Measurements from ENCODE around the gene CAPN1. TPM values are rescaled to one million over a fixed set of nuclear protein-coding genes. Genes with fewer than 3 reads are reported as not detected.
"Not testable (repeated sequence)": the region's sequence is repeated elsewhere in the genome, so short reads cannot be mapped to it uniquely, and the experiment has no call there.

CAPN1 gene
- total RNA-seq, 3 donors from 2014 or later, result 65.5 to 86.2 (median 81.9) TPM

DNA sequence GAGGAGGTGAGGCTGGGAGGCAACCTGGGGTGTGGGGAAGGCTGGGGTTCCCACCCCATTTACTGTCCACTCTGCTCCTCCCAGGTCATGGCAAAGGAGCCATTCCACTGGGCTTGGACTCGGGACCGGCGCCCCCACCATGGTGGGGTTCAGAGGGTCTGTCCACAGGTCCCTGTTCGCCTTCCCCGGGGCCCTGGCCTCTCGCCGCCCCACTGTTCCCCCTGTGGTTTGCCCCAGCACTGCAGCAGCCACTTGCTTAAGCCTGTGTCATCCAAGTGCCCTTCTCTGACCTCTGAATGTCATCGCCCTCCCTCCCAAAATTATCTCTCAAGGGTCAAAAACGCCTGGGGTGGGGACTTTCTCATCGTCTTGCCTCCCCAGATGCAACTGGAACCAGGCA, 9.1 kb upstream of the CAPN1 start:
- DNase-seq, result no peak
- peaks cover 6% of the 10 kb centered on the region for H3K4me1 Mint-ChIP-seq (ENCODE audit: low read depth)
- H3K4me3 Mint-ChIP-seq, result no peak overlapping the region
- ATAC-seq, result no peak
- H3K36me3 Mint-ChIP-seq (ENCODE audit: insufficient read depth), result no peaks in the 10 kb centered on the region
- H3K9me3 Mint-ChIP-seq, result no peaks in the 10 kb centered on the region
- H3K27me3 Mint-ChIP-seq (ENCODE audit: low read depth), result no peaks in the 10 kb centered on the region

DNA sequence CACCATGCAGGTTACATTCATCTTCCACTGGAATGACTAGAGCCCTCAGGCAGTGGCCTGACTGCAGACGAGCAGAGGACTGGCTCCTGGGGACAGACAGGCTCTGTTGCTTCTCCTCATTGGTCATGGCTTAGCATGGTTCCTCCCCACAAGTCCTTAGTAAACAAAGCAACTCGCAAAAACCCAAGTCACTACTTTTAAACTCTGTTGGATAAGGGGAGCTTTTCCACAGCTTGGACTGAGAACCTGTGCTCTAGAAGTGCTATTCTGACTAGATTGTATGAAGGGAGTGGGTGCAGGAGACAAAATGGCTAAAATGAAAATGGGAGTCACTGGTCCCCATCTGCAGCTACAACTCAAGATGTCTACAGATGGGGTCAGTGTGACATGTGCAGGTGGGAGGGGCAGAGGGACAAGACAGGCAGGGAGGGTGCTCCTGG, 7.1 kb upstream of the CAPN1 start:
- not testable (repeated sequence) for H3K9me3 Mint-ChIP-seq; ATAC-seq; H3K4me3 Mint-ChIP-seq; DNase-seq; H3K27me3 Mint-ChIP-seq (ENCODE audit: low read depth); H3K36me3 Mint-ChIP-seq (ENCODE audit: insufficient read depth); H3K4me1 Mint-ChIP-seq (ENCODE audit: low read depth)

DNA sequence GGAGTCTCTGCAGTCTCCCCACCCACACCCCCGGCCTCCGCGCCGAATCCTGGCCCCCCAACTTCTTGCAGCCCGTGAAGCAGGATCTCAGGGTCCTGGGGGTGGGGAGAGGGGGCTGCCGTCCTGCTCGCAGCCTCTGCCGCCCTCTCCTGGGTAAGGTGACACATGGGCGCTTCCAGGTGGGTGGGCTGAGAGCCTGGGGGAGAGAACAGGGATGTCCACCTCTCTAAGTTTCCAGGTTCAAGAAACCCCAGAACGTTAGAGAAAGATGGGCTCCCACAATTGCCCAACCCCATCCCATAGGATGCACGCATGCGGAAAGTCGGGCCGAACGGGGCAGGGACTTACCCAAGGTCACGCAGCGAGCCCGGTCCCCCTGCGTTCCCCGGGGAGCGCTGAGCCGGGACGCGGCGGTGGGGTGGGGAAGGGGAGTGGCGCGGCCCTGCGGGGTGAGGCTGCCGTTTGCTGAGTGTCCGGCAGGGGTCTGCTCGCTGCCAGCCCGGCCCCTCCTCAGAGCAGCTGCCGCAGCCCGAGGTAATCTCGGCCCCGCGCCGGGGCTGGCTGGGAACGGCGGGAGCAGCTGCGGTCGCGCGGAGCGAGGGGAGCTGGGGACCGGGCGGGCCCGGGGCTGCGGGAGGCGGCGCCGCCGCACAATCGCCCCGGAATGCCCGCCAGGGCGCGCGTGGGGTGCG, 705 bp upstream of the CAPN1 start:
- peak; percentile 41 for DNase-seq
- Mint-ChIP-seq H3K27me3 (ENCODE audit: low read depth) (no peaks in the 10 kb centered on the region), H3K36me3 (ENCODE audit: insufficient read depth) (peaks cover 2% of the 10 kb centered on the region), H3K4me3 (peak overlapping the region; percentile 85), H3K9me3 (no peaks in the 10 kb centered on the region), H3K4me1 (ENCODE audit: low read depth) (peaks cover 17% of the 10 kb centered on the region)
- ATAC-seq, result peak; percentile 82

DNA sequence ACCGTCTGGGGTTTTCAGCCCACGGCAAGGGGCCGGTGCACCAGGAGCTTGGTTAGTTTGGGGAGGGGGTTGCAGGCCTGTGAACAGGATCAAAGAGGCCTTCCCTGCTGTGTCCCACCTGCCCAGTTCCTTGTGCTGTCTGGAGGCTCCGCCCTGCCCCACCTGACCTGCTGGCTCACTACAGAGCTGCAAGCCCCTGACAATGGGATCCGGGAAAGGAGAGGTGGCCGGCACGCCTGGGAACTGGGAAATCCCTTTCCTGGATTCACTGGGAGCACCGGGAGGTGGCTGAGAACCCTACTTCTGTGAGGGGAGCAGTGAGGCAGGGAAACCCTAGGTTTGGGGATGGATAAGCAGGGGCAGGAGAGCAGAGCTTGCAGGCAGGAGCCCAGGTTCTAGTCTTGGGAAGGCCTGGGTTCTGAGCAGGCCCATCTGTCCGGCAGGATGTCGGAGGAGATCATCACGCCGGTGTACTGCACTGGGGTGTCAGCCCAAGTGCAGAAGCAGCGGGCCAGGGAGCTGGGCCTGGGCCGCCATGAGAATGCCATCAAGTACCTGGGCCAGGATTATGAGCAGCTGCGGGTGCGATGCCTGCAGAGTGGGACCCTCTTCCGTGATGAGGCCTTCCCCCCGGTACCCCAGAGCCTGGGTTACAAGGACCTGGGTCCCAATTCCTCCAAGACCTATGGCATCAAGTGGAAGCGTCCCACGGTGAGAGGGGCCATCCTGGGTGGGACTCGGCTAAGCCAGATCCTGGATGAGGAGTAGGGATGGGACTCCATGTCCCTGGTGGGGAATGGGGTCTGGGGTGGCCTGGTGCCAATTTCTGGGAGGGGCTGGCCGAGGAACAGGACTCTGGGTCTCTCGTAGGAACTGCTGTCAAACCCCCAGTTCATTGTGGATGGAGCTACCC, 786 bp downstream of the CAPN1 start:
- ATAC-seq (peak in 1 of 2 donors; percentile 5), DNase-seq (no peak)
- H3K9me3 Mint-ChIP-seq, result no peaks in the 10 kb centered on the region
- no peaks in the 10 kb centered on the region for H3K27me3 Mint-ChIP-seq (ENCODE audit: low read depth)
- H3K4me3 Mint-ChIP-seq, result peak overlapping the region; percentile 88
- peaks cover 17% of the 10 kb centered on the region for H3K4me1 Mint-ChIP-seq (ENCODE audit: low read depth)
- peaks cover 11% of the 10 kb centered on the region for H3K36me3 Mint-ChIP-seq (ENCODE audit: insufficient read depth)

- Mint-ChIP-seq H3K27me3 (ENCODE audit: low read depth) (no peaks in the 10 kb centered on the region), H3K4me1 (ENCODE audit: low read depth) (peaks cover 17% of the 10 kb centered on the region), H3K4me3 (peak overlapping the region; percentile 88), H3K9me3 (no peaks in the 10 kb centered on the region), H3K36me3 (ENCODE audit: insufficient read depth) (peaks cover 8% of the 10 kb centered on the region)
- no peak for DNase-seq
- no peak for ATAC-seq
Observed at GRCh38 chr11:65183201-65183891, 1.6 kb downstream of the CAPN1 start.

DNA sequence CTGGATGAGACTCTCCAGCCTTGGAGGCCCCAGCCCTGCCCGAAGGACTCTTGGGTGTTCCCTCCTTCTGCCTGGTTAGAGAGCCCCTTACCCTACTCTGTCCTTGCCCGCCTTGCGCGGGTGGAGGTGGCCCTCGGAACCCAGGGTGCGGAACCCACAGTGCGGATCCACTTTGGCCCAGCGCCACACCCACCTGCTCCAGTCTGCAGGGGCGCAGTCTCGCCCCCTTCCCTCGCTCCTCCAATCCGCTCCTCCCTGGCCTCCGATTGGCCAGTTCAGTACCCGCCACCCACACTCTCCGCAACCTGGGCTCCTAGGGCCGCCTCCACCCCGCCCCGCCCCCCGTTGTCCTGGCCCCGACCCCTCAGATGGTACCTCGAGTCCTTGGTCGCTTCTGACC, 2.4 kb downstream of the CAPN1 start:
- no peak for DNase-seq
- peaks cover 8% of the 10 kb centered on the region for H3K36me3 Mint-ChIP-seq (ENCODE audit: insufficient read depth)
- no peak for ATAC-seq
- no peaks in the 10 kb centered on the region for H3K27me3 Mint-ChIP-seq (ENCODE audit: low read depth)
- H3K4me3 Mint-ChIP-seq, result no peak overlapping the region
- no peaks in the 10 kb centered on the region for H3K9me3 Mint-ChIP-seq
- peaks cover 17% of the 10 kb centered on the region for H3K4me1 Mint-ChIP-seq (ENCODE audit: low read depth)

DNA sequence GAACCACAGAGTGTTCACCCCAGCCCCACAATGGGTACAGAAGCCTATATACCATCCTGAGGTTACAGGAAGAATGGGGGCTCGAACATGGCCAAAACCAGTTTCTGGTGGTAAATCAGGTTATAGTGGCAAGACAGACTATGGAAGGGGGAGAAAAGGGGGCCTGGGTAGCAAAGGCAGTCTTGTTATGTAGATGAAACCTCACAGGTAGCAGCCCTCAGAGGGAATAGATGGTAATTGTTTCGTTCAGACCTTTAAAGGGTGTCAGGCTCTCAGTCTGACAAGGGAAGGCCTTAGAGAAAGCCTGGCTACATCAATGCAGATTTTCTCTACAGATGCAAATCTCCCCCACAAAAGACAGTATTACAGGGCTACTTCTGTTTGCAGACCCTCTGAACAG, 3.4 kb downstream of the CAPN1 start:
- no peak for DNase-seq
- Mint-ChIP-seq H3K9me3 (no peaks in the 10 kb centered on the region), H3K4me3 (no peak overlapping the region), H3K4me1 (ENCODE audit: low read depth) (peaks cover 17% of the 10 kb centered on the region), H3K27me3 (ENCODE audit: low read depth) (no peaks in the 10 kb centered on the region), H3K36me3 (ENCODE audit: insufficient read depth) (peaks cover 18% of the 10 kb centered on the region)
- no peak for ATAC-seq

- peaks cover 17% of the 10 kb centered on the region for H3K4me1 Mint-ChIP-seq (ENCODE audit: low read depth)
- DNase-seq, result no peak
- peaks cover 23% of the 10 kb centered on the region for H3K36me3 Mint-ChIP-seq (ENCODE audit: insufficient read depth)
- no peak overlapping the region for H3K4me3 Mint-ChIP-seq
- ATAC-seq, result no peak
- no peaks in the 10 kb centered on the region for H3K9me3 Mint-ChIP-seq
- no peaks in the 10 kb centered on the region for H3K27me3 Mint-ChIP-seq (ENCODE audit: low read depth)
Observed at GRCh38 chr11:65185869-65186341, 4.2 kb downstream of the CAPN1 start.

DNA sequence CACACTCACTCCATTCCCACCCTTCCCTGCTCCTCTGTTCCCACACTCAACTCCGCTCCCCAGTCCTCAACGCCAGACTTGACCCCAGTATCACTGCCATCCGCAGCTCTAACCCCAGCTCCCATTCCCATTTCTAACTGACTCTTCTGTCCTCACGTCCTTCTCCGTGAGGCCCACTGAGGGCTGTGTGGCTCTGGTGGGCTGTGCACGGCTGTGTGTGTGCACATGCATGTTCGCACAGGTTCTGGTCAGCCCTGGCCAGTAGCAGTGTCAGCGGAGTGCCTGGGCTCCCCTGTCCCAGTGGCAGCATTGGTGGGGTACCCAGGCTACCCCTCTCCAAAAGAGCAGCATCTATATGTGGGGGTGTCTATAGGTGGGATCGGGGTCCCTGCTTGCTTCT, 5.0 kb downstream of the CAPN1 start:
- peaks cover 23% of the 10 kb centered on the region for H3K36me3 Mint-ChIP-seq (ENCODE audit: insufficient read depth)
- peaks cover 17% of the 10 kb centered on the region for H3K4me1 Mint-ChIP-seq (ENCODE audit: low read depth)
- H3K27me3 Mint-ChIP-seq (ENCODE audit: low read depth), result no peaks in the 10 kb centered on the region
- H3K9me3 Mint-ChIP-seq, result no peaks in the 10 kb centered on the region
- no peak overlapping the region for H3K4me3 Mint-ChIP-seq
- no peak for DNase-seq
- no peak for ATAC-seq

GRCh38 chr11:65187146-65187675, 5.5 kb downstream of the CAPN1 start:
- Mint-ChIP-seq H3K27me3 (ENCODE audit: low read depth) (no peaks in the 10 kb centered on the region), H3K4me3 (no peak overlapping the region), H3K9me3 (no peaks in the 10 kb centered on the region), H3K36me3 (ENCODE audit: insufficient read depth) (peaks cover 23% of the 10 kb centered on the region), H3K4me1 (ENCODE audit: low read depth) (peaks cover 17% of the 10 kb centered on the region)
- ATAC-seq (no peak), DNase-seq (no peak)

DNA sequence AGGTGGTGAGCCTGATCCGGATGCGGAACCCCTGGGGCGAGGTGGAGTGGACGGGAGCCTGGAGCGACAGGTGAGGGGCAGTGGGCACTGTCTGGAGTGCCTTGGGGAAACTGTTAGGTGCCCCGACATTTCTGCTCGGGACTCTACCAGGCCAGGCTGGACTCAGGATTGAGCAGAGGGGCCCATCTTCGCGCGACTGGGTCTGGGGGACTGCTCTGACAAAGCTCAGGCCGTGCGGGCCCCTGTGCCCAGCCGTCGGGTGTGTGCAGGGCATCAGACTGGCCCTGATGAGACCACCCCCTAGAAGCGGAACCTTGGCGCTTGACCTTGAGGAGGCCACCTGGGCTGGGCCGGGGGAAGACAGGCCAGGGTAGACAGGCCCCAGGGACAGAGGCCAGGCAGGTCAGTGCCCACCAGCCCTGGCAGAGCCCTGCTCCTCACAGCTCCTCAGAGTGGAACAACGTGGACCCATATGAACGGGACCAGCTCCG, 6.3 kb downstream of the CAPN1 start:
- Mint-ChIP-seq H3K4me3 (no peak overlapping the region), H3K4me1 (ENCODE audit: low read depth) (peaks cover 12% of the 10 kb centered on the region), H3K9me3 (no peaks in the 10 kb centered on the region)

GRCh38 chr11:65188486-65188885, 6.8 kb downstream of the CAPN1 start:
- H3K4me3 Mint-ChIP-seq, result no peak overlapping the region
- peaks cover 8% of the 10 kb centered on the region for H3K4me1 Mint-ChIP-seq (ENCODE audit: low read depth)
- no peaks in the 10 kb centered on the region for H3K9me3 Mint-ChIP-seq
- H3K27me3 Mint-ChIP-seq (ENCODE audit: low read depth), result no peaks in the 10 kb centered on the region
- no peak for ATAC-seq
- peaks cover 27% of the 10 kb centered on the region for H3K36me3 Mint-ChIP-seq (ENCODE audit: insufficient read depth)
- no peak for DNase-seq

More for the DNA sequence above, 6.3 kb downstream of the CAPN1 start:
- no peak for DNase-seq
- H3K36me3 Mint-ChIP-seq (ENCODE audit: insufficient read depth), result peaks cover 23% of the 10 kb centered on the region
- H3K27me3 Mint-ChIP-seq (ENCODE audit: low read depth), result no peaks in the 10 kb centered on the region
- no peak for ATAC-seq

- H3K9me3 Mint-ChIP-seq, result no peaks in the 10 kb centered on the region
- ATAC-seq, result no peak
Observed at GRCh38 chr11:65189191-65189590, 7.5 kb downstream of the CAPN1 start.

GRCh38 chr11:65194564-65194963, 12.8 kb downstream of the CAPN1 start:
- DNase-seq, result no peak
- no peak for ATAC-seq
- no peaks in the 10 kb centered on the region for H3K9me3 Mint-ChIP-seq
- H3K27me3 Mint-ChIP-seq (ENCODE audit: low read depth), result no peaks in the 10 kb centered on the region
- H3K4me1 Mint-ChIP-seq (ENCODE audit: low read depth), result peaks cover 6% of the 10 kb centered on the region
- no peak overlapping the region for H3K4me3 Mint-ChIP-seq
- peaks cover 37% of the 10 kb centered on the region for H3K36me3 Mint-ChIP-seq (ENCODE audit: insufficient read depth)

More at GRCh38 chr11:65189191-65189590, 7.5 kb downstream of the CAPN1 start:
- Mint-ChIP-seq H3K36me3 (ENCODE audit: insufficient read depth) (peaks cover 27% of the 10 kb centered on the region), H3K4me3 (no peak overlapping the region), H3K4me1 (ENCODE audit: low read depth) (peaks cover 4% of the 10 kb centered on the region), H3K27me3 (ENCODE audit: low read depth) (no peaks in the 10 kb centered on the region)
- no peak for DNase-seq
